Esophagus muscularis mucosa (tissue), 3 donors: ENCODE results near the gene ENTR1.

Experiments
- CTCF ChIP-seq, 3 experiments: fragments of 200-600 bp in 2 of 3; fragments of 450-650 bp in 1 of 3; sonication (generic) in 2 of 3; IDR thresholded peaks; one replicate each; pipeline ENCODE4 v1.5.1; 2017 to 2019; ENCODE audit warnings: antibody characterized with exemption in 3 of 3, mild to moderate bottlenecking in 2 of 3, moderate library complexity in 1 of 3
- POLR2AphosphoS5 ChIP-seq, 2 donors: sonication (generic); formaldehyde crosslinking; IDR thresholded peaks; one replicate each; pipeline ENCODE4 v1.6.1; 2017; ENCODE audit warnings: antibody characterized with exemption in 2 of 2

GRCh38 chr9:136352682-136353081 lies 57.7 kb downstream of the ENTR1 start:
- no peak for TF ChIP-seq CTCF (IDR thresholded peaks at IDR 0.05)
- TF ChIP-seq POLR2AphosphoS5 (IDR thresholded peaks at IDR 0.05): no peak
